GM18870 (cell line): Measurements from ENCODE around the gene TTC4.

Source experiments
- ATAC-seq: cut with Tn5 transposase; IDR thresholded peaks from one replicate; pipeline ENCODE4 v1.9.1; 2021; ENCODE audit warnings: moderate library complexity; ENCODE audit not compliant: unreplicated experiment

TTC4 gene

GRCh38 chr1:54715493-54716298 lies at the start of gene TTC4:
TSS of gene TTC4 (plus strand) at chr1:54715861. CDS start at chr1:54715909, 48 bp downstream.
- ATAC-seq: peak; percentile 61

- ATAC-seq: no peak
Observed at GRCh38 chr1:54666333-54666732, 49.3 kb upstream of the TTC4 start.

GRCh38 chr1:54667797-54668196 lies 47.9 kb upstream of the TTC4 start:
- ATAC-seq: no peak

- ATAC-seq: no peak
Observed at GRCh38 chr1:54668567-54668966, 47.1 kb upstream of the TTC4 start.

GRCh38 chr1:54671985-54672608 lies 43.6 kb upstream of the TTC4 start:
- no peak for ATAC-seq

- no peak for ATAC-seq
Observed at GRCh38 chr1:54678776-54679643, 36.7 kb upstream of the TTC4 start.

GRCh38 chr1:54679706-54680105 lies 36.0 kb upstream of the TTC4 start:
- no peak for ATAC-seq

- ATAC-seq: no peak
Observed at GRCh38 chr1:54680387-54680786, 35.3 kb upstream of the TTC4 start.

- ATAC-seq: no peak
Observed at GRCh38 chr1:54681358-54681757, 34.3 kb upstream of the TTC4 start.

GRCh38 chr1:54683453-54683852 lies 32.2 kb upstream of the TTC4 start:
- no peak for ATAC-seq

GRCh38 chr1:54685335-54685905 lies 30.2 kb upstream of the TTC4 start:
- no peak for ATAC-seq

GRCh38 chr1:54686155-54686554 lies 29.5 kb upstream of the TTC4 start:
- ATAC-seq: no peak

- no peak for ATAC-seq
Observed at GRCh38 chr1:54694771-54695170, 20.9 kb upstream of the TTC4 start.

- no peak for ATAC-seq
Observed at GRCh38 chr1:54695221-54695620, 20.4 kb upstream of the TTC4 start.

- ATAC-seq: no peak
Observed at GRCh38 chr1:54695764-54696163, 19.9 kb upstream of the TTC4 start.

GRCh38 chr1:54696262-54696661 lies 19.4 kb upstream of the TTC4 start:
- ATAC-seq: no peak

GRCh38 chr1:54697896-54698295 lies 17.8 kb upstream of the TTC4 start:
- no peak for ATAC-seq

GRCh38 chr1:54698346-54698745 lies 17.3 kb upstream of the TTC4 start:
- ATAC-seq: no peak

- no peak for ATAC-seq
Observed at GRCh38 chr1:54699936-54700525, 15.6 kb upstream of the TTC4 start.

GRCh38 chr1:54701066-54701465 lies 14.6 kb upstream of the TTC4 start:
- ATAC-seq: no peak

GRCh38 chr1:54701996-54702395 lies 13.7 kb upstream of the TTC4 start:
- no peak for ATAC-seq
